Activated naive CD4-positive, alpha-beta T cell treated with Interleukin-2 at 50 U/mL for 16 hours (primary cell): Measurements from ENCODE around the gene MAMSTR.
A peak's percentile ranks its signal among the peaks of the same experiment; 100 is the strongest.
"Not testable (repeated sequence)": the region's sequence is repeated elsewhere in the genome, so short reads cannot be mapped to it uniquely, and the experiment has no call there.

Experiments
- DNase-seq: peaks from one replicate; pipeline ENCODE4 v3.0.0-alpha.2; 2020

The MAMSTR gene, protein sequence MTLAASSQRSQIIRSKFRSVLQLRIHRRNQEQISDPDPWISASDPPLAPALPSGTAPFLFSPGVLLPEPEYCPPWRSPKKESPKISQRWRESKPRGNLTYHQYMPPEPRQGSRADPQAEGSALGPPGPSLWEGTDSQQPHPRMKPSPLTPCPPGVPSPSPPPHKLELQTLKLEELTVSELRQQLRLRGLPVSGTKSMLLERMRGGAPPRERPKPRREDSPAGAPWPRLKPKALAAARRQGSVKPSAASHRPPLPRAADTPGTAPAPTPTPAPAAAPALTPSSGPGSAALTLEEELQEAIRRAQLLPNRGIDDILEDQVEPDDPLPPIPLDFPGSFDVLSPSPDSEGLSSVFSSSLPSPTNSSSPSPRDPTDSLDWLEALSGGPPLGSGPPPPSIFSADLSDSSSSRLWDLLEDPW

DNA sequence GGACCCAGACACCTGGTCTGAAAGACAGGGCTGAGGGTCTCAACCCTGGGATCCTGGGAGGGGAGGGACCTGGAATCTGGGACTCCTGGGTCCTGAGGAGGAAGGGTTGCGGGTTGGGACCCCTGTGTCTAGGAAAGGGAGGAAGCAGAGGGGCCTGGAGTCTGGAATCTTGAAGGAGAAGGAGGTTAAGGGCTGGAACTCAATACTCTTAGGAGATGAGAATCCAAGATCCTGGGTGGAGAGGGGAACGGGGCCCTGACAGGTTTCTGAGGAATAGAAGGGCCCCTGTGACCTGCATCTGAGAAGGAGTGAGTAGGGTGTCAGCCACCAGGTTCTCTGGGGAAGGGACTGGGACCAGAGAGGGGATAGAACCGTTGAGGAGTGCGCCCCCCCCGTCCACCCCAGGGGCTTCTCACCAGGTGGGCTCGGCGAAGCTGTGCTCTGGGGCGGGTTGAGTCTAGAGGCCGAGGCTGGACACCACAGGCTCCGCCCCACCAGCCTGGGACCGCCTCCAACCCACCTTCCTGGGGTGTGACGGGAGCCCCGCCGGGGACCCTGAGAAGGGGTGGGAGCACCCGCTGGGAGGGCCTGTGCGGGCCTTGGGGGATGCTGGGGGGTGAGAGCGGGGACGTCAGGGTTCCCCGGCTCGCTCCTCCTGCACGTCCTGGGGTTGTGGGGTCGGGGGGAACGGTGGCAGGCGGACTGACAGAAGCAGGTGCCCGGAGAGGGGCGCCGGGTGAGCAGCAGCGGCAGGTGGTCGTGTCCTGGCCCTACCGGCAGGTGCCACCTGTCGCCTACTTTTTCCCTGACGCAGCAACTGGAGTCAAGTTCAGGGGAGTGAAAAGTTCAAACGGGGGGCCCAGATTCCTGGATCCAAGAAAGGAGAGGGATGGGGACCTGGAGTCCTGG lies at the start of gene MAMSTR:
Gene MAMSTR (minus strand): TSS at position 463 of the 909 bp plus-strand sequence. CDS start 694 bp downstream, outside the sequence.
- no peak for DNase-seq

DNA sequence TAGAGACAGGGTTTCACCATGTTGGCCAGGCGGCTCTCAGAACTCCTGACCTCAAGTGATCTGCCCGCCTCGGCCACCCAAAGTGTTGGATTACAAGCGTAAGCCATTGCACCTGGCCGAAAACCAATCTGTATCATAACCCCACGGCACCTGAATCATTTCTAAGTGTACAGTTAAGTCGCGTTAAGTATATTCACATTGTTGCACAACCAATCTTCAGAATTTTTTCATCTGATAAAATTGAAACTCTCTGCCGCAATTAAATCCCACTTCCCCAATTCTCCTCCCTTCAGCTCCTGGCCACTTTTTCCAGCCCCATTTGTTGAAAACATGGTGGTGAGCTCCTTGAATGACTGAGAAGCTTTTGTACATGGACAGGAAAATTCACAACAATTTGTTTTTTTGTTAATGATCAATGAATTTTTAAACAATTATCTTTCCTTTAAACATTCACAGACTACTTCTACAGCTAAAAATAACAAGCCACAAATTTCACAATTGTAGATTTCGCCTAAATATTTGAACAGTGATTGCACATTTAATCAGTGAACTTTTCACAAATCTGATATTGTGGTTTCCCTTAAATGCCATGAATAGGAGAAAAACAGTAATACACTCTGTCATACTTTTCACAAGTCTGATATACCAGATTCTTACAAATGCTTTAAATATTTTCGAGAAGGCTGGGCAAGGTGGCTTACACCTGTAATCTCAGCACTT lies 49.6 kb upstream of the MAMSTR start:
- no peak for DNase-seq

DNA sequence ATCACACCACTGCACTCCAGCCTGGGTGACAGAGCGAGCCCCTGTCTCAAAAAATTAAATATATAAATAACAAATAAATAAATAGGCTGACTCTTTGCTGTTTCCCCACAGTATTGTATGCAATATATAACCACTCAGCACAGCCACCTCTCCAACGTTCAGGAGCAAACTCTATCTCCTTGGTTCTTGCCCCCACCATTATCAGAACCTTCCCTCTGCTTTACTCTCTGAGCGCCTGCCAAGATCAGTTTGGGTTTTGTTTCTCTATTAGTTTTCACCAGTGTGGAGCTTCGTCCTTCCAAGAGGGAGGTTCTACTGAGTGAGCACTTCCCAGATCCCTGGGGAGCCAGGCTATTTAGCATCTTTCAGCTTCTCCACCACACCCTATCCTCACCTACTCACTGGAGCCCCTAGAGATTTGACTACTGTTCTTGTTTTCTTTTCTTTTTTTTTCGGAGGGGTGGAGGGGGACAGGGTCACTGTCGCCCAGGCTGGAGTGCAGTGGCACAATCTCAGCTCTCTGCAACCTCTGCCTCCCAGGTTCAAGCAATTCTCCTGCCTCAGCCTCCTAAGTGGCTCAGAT lies 48.7 kb upstream of the MAMSTR start:
- not testable (repeated sequence) for DNase-seq

DNA sequence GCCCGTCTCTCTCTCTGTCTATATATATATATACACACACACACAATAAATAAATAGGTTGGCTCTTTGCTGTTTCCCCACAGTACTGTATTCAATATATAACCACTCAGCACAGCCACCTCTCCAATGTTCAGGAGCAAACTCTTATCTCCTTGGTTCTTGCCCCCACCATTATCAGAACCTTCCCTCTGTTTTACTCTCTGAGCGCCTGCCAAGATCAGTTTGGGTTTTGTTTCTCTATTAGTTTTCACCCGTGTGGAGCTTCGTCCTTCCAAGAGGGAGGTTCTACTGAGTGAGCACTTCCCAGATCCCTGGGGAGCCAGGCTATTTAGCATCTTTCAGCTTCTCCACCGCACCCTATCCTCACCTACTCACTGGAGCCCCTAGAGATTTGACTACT lies 46.3 kb upstream of the MAMSTR start:
- not testable (repeated sequence) for DNase-seq

DNA sequence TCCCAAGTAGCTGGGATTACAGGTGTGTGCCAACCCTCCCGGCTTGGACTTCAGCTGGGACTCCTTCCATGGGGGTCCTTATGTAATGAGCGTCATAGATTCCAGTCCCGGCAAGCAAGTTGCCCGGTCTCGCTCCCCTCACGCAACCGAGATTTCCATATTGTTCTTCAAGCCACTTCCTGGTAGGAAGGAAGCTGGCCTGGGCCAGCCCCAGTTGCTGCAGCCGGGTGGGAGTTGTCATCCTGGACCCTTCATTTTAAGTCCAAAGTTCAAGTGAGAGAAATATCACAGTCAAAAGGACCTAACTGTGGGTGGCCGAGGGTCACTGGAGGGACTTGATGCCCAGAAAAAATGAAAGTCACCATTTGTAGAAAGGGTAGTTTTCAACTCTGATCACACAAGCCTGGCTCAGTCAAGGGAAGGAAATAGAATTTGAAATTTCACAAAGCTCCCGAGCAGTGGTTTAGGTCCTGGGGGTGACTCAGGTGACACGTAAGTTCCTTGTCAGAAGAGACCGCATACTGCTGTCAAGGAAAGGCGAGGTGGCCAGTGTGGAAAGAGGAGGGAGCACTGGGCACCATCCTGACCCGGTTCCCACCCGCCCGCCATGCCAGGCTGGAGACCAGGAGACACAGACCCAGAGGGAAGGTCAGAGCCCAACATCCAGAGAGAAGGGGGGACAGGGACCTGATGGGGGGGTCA lies 41.1 kb upstream of the MAMSTR start:
- DNase-seq, result no peak

DNA sequence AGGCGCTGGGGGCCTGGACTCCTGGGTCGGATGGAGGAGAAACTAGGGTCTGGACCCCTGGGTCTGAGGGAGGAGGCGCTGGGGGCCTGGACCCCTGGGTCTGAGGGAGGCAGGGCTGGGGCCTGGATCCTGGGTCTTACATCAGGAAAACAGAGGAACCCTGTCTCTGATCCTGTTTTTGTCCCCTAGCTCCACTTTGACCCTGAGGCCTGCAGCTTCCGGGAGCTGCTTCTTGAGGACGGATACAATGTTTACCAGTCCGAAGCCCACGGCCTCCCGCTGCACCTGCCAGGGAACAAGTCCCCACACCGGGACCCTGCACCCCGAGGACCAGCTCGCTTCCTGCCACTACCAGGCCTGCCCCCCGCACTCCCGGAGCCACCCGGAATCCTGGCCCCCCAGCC lies 38.2 kb upstream of the MAMSTR start:
- DNase-seq, result no peak

DNA sequence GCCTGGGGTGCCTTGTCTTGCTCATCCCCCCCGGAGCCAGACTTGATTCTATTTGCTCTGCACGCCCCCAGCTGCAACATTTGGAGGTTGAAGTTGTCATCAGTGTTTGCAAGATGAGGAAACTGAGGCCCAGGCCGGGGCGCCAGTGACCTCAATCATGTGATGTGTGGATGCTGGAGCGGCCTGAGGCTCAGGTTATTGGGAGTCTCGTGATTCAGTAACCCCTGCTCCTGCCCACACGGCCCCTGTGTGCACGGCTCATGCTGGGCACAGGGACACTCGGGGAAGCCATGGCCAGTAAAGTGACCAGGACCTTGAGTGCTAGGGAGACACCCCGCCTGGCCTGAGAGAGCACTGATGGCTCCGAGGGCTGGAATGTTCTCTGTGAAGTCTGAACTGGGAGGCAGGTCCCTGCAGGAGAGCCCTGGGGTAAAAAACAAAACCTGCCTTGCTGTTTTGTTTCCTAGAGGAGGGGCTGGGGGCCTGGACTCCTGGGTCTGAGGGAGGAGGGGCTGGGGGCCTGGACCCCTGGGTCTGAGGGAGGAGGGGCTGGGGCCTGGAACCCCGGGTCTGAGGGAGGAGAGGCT lies 37.7 kb upstream of the MAMSTR start:
- DNase-seq, result no peak

DNA sequence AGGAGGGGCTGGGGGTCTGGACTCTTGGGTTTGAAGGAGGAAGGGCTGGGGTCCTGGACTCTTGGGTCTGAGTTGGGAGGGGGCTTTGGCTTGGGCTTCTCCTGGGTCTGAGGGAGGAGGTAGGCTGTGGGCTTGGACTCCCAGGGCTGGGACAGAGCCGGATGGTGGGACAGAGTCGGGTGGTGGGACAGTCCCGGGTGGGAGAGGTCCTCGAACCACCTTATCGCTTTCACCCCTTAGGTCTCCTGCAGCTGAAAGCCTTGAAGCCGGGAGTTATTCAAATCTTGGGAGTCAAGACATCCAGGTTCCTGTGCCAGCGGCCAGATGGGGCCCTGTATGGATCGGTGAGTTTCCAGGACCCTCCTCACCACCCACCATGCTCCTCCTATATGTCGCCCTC lies 37.2 kb upstream of the MAMSTR start:
- DNase-seq, result no peak

DNA sequence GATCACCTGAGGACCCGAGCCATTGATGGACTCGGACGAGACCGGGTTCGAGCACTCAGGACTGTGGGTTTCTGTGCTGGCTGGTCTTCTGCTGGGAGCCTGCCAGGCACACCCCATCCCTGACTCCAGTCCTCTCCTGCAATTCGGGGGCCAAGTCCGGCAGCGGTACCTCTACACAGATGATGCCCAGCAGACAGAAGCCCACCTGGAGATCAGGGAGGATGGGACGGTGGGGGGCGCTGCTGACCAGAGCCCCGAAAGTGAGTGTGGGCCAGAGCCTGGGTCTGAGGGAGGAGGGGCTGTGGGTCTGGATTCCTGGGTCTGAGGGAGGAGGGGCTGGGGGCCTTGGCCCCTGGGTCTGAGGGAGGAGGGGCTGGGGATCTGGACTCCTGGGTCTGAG lies 36.7 kb upstream of the MAMSTR start:
- DNase-seq, result no peak

DNA sequence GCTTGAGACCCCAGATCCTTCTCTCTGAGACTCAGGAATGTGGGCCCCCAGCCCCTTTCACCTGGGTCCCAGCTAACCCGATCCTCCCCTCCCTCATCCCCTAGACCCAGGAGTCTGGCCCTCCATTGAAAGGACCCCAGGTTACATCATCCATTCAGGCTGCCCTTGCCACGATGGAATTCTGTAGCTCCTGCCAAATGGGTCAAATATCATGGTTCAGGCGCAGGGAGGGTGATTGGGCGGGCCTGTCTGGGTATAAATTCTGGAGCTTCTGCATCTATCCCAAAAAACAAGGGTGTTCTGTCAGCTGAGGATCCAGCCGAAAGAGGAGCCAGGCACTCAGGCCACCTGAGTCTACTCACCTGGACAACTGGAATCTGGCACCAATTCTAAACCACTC lies 36.3 kb upstream of the MAMSTR start:
- DNase-seq, result no peak

DNA sequence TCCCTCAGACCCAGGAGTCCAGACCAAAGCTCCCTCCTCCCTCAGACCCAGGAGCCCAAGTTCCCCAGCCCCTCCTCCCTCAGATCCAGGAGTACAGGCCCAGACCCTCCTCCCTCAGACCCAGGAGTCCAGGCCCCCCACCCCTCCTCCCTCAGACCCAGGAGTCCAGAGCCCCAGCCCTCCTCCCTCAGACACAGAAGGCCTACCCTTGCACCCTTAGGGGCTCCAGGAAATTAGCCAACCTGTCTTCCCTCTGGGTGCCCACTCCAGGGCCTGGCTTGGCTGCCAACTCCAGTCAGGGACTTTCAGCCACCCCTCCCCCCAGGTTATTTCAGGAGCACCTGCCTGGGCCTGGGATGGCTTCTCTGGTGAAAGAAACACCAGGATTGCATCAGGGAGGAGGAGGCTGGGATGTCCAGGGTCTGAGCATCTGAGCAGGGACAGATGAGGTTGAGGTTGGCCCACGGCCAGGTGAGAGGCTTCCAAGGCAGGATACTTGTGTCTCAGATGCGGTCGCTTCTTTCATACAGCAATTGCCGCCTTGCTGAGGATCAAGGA lies 35.6 kb upstream of the MAMSTR start, which contains the start of gene FGF21:
Gene FGF21 (plus strand): TSS at position 441 of the 558 bp plus-strand sequence. CDS start 713 bp downstream, outside the sequence.
- no peak for DNase-seq

DNA sequence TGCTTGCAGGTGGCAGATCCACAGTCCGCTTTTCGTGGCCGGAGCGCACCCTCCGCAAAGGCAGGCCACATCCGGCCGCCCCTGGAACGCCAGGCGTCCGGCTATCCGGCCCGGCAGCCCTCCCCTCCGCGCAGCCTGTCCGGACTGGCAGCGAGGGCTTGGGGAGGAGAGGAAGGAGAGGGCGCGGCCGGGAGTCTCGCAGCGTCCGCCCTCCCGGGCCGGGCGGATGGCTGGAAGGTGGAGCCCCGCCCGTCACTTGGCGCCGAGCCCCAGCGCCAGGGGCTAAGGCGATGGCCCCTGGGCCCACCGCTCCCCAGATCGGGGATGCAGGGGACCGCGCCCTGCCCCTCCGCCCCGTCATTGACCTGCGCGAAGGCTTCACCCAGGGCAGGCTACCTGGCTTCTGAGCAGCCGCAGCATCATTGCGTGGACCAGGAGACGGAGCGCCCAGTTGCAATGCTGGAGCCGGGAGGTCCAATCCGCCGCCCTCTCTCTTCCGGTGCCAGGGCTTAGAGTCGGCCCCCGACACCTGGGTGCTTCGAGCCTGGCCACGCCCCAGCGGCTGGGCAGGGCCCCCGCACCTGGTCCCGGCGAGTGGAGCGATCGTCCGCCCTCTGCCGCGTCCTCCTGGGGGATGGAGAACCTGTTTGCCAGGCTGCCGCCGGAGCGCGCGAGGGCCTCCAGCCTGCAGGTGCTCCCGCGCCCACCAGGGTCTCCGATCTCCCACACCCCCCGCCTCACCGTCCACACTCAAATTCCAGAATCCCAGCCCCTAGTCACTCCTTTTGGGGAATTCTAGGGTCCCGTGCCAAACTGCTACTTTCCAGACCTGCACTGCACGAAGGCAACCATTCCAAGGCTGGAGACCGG lies 33.2 kb upstream of the MAMSTR start, which contains the start of gene FUT1:
Gene FUT1 (minus strand): TSS at position 146 of the 870 bp plus-strand sequence. CDS start 1,360 bp downstream, outside the sequence.
- DNase-seq, result peak; percentile 31

DNA sequence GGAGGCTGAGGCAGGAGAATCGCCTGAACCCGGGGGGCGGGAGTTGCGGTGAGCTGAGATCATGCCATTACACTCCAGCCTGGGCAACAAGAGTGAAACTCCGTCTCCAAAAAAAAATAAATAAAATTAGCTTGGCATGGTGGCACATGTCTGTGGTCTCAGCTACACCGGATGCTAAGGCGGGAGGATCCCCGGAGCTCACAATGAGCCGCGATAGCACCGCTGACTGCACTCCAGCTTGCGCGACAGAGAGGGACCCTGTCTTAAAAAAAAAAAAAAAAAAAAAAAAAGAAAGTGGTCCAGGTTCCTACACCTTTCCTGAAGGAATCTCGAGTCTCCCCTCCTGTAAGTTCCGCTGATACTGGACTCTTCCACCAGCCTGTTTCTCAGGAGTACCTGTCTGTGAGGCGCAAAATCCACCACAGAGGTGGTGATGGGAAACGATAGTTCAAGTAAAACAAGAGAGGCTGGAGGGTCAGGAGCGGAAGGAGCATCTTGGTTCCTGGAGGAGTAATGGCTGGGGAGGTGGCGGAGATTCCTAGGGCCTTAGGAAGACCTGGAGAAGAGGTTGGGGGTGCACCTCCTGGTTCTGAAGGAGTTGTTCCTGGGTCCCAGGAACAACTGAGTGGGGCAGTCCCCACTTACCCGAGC lies 32.4 kb upstream of the MAMSTR start:
- no peak for DNase-seq

DNA sequence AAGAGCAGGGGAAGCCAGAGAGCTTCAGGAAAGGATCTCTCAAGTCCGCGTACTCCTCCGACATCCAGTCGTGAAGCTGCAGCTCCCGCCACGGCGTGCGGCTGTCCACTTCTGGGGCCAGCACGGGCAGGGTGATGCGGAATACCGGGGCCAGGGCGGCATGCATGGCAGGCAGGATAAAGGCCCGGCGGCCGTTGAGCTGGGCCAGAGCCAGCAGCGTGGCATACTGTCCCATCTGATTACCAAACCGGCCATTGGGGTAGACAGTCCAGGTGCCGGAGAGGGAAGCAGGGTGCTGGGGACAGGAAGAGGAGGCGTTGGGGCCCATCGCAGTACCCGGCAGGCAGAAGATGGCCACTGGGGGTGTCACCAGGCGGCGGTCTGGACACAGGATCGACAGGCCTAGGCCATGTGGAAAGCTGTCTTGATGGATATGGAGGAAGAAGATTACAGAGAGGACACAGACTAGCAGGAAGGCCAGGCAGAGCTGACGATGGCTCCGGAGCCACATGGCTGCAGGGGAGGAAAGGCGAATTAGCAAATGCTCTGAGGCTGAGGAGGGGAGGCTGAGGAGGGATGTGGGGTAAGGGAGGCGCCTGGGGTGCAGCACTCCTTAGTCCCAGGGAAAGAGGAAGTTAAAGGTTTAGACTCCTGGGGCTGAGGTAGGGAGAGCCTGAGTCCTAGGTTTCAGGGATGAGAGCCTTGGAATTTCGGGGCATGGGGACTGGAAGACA lies 31.4 kb upstream of the MAMSTR start:
- DNase-seq, result no peak

DNA sequence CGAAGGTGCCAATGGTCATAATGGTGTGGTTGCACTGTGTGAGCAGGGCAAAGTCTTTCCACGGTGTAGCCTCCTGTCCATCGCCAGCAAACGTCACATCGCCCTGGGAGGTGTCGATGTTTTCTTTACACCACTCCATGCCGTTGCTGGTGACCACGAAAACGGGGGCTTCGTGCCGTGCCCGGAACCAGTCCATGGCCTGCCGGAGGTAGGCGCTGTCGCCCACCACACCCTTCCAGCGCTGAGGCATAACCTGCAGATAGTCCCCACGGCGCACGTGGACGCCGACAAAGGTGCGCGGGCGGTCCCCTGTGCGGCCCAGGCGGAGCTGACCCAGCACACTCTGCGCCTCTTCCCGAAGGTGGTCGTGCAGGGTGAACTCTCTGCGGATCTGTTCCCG lies 30.8 kb upstream of the MAMSTR start:
- no peak for DNase-seq

DNA sequence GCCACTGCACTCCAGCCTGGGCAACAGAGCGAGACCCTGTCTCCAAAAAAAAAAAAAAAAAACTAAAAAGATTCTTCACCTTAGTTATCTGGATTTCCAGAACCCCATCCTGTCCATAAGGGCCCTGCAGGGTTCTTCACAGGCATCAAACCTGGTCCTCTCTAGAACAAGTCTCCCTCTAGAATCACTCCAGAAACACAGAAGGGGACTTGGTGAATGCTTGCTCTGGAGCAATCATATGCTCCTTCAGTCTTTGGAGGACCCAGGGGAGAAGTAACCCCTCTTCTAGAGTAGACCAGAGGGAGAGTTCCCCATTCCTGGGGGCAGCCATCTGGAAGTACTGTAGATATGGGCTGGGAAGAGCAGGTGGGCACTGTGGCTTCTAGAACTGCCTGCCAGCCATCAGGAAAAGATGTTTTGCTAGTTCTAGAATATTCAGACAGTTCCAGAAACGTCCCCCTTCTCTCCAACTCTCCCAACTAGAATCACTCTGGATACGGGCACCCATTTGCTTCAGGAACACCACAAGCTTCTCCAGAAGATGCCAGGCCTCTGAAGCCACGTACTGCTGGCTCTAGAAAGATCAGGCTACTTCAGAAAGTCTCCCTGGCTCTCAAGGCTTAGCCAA lies 30.2 kb upstream of the MAMSTR start:
- DNase-seq, result no peak

DNA sequence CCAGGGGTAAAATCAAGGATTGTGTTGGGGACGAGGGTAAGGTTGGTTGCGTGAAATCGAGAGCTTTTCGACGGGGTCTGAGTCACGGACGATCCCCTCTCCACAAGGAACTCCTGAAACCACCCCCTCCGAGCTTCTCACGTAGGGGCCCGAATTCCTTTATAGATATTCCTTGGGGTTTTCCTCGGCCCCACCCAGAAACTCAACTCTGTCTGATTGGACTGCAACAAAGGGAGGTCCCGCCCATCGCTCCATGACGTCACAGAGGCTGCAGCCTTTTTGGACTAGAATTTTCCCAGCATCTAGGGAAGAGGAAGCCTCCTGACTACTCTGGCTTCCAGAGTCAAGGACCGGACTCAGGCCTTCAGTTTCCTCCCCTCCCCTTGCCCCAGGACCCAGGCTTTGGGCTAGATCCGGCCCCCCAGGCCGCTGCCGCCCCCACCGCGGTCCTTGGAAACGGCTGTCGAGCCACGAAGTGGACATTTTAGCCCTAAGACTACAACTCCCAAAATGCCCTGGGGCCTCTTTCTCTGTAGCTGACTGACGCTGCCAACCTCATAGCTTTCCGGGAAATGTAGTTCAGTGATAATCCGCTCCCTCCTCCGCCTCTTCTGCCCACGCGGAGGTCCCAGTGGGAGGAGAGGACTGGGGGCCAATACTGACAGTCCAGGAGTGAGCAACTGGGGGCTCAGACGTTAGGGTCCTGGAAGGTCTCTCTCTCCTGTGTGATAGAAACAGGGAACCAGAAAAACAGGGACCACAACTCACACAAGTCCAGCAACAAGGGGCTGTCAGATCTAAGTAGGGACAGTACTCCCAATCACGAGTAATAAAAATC lies 27.4 kb upstream of the MAMSTR start, which contains the start of gene IZUMO1:
Gene IZUMO1 (minus strand): TSS at position 172 of the 838 bp plus-strand sequence. CDS start 1,050 bp downstream, outside the sequence.
- peak; percentile 57 for DNase-seq
